Panc1 (cell line): Measurements from ENCODE around the gene KLHDC10. TPM values are rescaled to one million over a fixed set of nuclear protein-coding genes. Genes with fewer than 3 reads are reported as not detected.

Experiments
- ATAC-seq: fragments of 200-7000 bp; cut with Tn5 transposase; 2 replicates; pipeline ENCODE4 v1.9.1; 2020; ENCODE audit warnings: mild to moderate bottlenecking, moderate library complexity
- BruUV-seq: library from RNA; stranded (reverse); fragments of 400-500 nt; replicated peaks from 2 replicates; lab custom pipeline; 2021; lab: Mats Ljungman, UMichigan
- CTCF ChIA-PET: fragments of 300-600 bp; sonication (Branson Sonifier 250); formaldehyde crosslinking; loops from one replicate; lab custom pipeline; 2022; ENCODE audit warnings: antibody characterized with exemption; lab: Charles Lee
- POLR2A ChIA-PET: fragments of 300-600 bp; sonication (Branson Sonifier 250); formaldehyde crosslinking; loops from one replicate; lab custom pipeline; 2022; ENCODE audit warnings: antibody characterized with exemption; lab: Charles Lee
- DNase-seq: peaks from one replicate; pipeline ENCODE4 v3.0.0-alpha.2; 2010; ENCODE audit warnings: low read depth, low spot score
- H3K27ac ChIP-seq: 2 replicates; pipeline ENCODE4 v1.5.1; 2011; ENCODE audit warnings: mild to moderate bottlenecking, low read length, inconsistent platforms
- H3K27me3 ChIP-seq: fragments of 200-500 bp; sonication (Bioruptor generic); 2 replicates; pipeline ENCODE4 v1.6.0; 2014; ENCODE audit warnings: low read length, inconsistent platforms; ENCODE audit not compliant: control insufficient read depth, insufficient read depth
- H3K36me3 ChIP-seq: fragments of 200-500 bp; sonication (Bioruptor generic); 2 replicates; pipeline ENCODE4 v1.5.1; 2014; ENCODE audit warnings: inconsistent platforms, mild to moderate bottlenecking, low read length, moderate library complexity; ENCODE audit not compliant: control insufficient read depth, insufficient read depth
- H3K4me1 ChIP-seq: 2 replicates; pipeline ENCODE4 v1.5.1; 2011; ENCODE audit warnings: inconsistent platforms, mild to moderate bottlenecking, low read length, moderate library complexity; ENCODE audit not compliant: control insufficient read depth, insufficient read depth
- H3K4me3 ChIP-seq, 2 experiments: 2 replicates each; pipeline ENCODE4 v1.5.1; 2011 to 2012; ENCODE audit warnings: low read depth in 2 of 2, low read length in 2 of 2, mild to moderate bottlenecking in 2 of 2, inconsistent platforms in 1 of 2, moderate library complexity in 1 of 2
- H3K9me3 ChIP-seq: fragments of 200-500 bp; sonication (Bioruptor generic); 2 replicates; pipeline ENCODE4 v1.5.1; 2014; ENCODE audit warnings: low read depth, mild to moderate bottlenecking, inconsistent platforms, low read length, moderate library complexity; ENCODE audit not compliant: control insufficient read depth, insufficient read depth
- POLR2AphosphoS5 ChIP-seq: IDR thresholded peaks from 2 replicates; pipeline ENCODE4 v1.6.1; 2012; ENCODE audit warnings: mild to moderate bottlenecking, low read depth, low read length, moderate library complexity
- SIN3A ChIP-seq: IDR thresholded peaks from 2 replicates; pipeline ENCODE4 v1.6.1; 2012; ENCODE audit warnings: low read depth, mild to moderate bottlenecking, low read length, moderate library complexity, borderline replicate concordance; ENCODE audit not compliant: insufficient read depth
- TCF7L2 ChIP-seq: IDR thresholded peaks from 2 replicates; pipeline ENCODE4 v1.6.1; 2011; ENCODE audit warnings: mild to moderate bottlenecking, low read depth, low read length, inconsistent platforms
- in situ Hi-C: cut with HindIII; loops from 2 replicates; pipeline ENCODE4 v1.10.0; 2016; ENCODE audit warnings: low sequenced_read_pairs, low pct_unique_long_range_greater_than_20kb
- intact Hi-C: fragments of 100-400 bp; cut with micrococcal nuclease; formaldehyde crosslinking; loops from one replicate; pipeline ENCODE4 v1.10.0; 2022; ENCODE audit not compliant: unreplicated experiment
- total RNA-seq: library from RNA; stranded (reverse); gene quantifications from one replicate; pipeline ENCODE4 v1.2.1, GENCODE V29; 2021; ENCODE audit not compliant: unreplicated experiment
- TF ChIP-seq, protein P1 (sequence below): fragments of 450-650 bp; IDR thresholded peaks from 2 replicates; pipeline ENCODE4 v1.5.1; 2017; ENCODE audit warnings: mild to moderate bottlenecking
- TF ChIP-seq, protein P2 (sequence below), 2 experiments: IDR thresholded peaks; 2 replicates each; pipeline ENCODE4 v1.6.1; 2011 to 2012; ENCODE audit warnings: low read depth in 2 of 2, control low read depth in 1 of 2, low read length in 1 of 2, mild to moderate bottlenecking in 1 of 2, moderate library complexity in 1 of 2; ENCODE audit not compliant: insufficient read depth in 1 of 2

KLHDC10 gene
- total RNA-seq, 1 experiment from 2014 or later = 26.7 TPM

GRCh38 chr7:130113887-130114286, 43.6 kb downstream of the KLHDC10 start:
- H3K4me1 ChIP-seq = no peaks in the 10 kb centered on the region
- DNase-seq (no peak), ATAC-seq (no peak)
- ChIA-PET POLR2A (no interaction called here), CTCF (no interaction called here)
- no TSS peak for BruUV-seq
- intact Hi-C loops = no loop called here
- H3K27ac ChIP-seq = no peak overlapping the region
- H3K27me3 ChIP-seq = no peaks in the 10 kb centered on the region
- TF ChIP-seq, protein P1, sequence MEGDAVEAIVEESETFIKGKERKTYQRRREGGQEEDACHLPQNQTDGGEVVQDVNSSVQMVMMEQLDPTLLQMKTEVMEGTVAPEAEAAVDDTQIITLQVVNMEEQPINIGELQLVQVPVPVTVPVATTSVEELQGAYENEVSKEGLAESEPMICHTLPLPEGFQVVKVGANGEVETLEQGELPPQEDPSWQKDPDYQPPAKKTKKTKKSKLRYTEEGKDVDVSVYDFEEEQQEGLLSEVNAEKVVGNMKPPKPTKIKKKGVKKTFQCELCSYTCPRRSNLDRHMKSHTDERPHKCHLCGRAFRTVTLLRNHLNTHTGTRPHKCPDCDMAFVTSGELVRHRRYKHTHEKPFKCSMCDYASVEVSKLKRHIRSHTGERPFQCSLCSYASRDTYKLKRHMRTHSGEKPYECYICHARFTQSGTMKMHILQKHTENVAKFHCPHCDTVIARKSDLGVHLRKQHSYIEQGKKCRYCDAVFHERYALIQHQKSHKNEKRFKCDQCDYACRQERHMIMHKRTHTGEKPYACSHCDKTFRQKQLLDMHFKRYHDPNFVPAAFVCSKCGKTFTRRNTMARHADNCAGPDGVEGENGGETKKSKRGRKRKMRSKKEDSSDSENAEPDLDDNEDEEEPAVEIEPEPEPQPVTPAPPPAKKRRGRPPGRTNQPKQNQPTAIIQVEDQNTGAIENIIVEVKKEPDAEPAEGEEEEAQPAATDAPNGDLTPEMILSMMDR = no peak
- TF ChIP-seq POLR2AphosphoS5 (no peak), SIN3A (no peak), TCF7L2 (no peak)
- TF ChIP-seq, protein P2, sequence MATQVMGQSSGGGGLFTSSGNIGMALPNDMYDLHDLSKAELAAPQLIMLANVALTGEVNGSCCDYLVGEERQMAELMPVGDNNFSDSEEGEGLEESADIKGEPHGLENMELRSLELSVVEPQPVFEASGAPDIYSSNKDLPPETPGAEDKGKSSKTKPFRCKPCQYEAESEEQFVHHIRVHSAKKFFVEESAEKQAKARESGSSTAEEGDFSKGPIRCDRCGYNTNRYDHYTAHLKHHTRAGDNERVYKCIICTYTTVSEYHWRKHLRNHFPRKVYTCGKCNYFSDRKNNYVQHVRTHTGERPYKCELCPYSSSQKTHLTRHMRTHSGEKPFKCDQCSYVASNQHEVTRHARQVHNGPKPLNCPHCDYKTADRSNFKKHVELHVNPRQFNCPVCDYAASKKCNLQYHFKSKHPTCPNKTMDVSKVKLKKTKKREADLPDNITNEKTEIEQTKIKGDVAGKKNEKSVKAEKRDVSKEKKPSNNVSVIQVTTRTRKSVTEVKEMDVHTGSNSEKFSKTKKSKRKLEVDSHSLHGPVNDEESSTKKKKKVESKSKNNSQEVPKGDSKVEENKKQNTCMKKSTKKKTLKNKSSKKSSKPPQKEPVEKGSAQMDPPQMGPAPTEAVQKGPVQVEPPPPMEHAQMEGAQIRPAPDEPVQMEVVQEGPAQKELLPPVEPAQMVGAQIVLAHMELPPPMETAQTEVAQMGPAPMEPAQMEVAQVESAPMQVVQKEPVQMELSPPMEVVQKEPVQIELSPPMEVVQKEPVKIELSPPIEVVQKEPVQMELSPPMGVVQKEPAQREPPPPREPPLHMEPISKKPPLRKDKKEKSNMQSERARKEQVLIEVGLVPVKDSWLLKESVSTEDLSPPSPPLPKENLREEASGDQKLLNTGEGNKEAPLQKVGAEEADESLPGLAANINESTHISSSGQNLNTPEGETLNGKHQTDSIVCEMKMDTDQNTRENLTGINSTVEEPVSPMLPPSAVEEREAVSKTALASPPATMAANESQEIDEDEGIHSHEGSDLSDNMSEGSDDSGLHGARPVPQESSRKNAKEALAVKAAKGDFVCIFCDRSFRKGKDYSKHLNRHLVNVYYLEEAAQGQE (IDR thresholded peaks at IDR 0.05; ENCODE audit: insufficient read depth in 1 of 2, low read depth in 2 of 2, low read length in 1 of 2) = no peak
- H3K36me3 ChIP-seq = no peaks in the 10 kb centered on the region
- no peak overlapping the region for H3K4me3 ChIP-seq
- in situ Hi-C loops = no loop called here
- H3K9me3 ChIP-seq = no peaks in the 10 kb centered on the region

GRCh38 chr7:130114374-130114773, 44.0 kb downstream of the KLHDC10 start:
- ATAC-seq (no peak), DNase-seq (no peak)
- Histone ChIP-seq H3K9me3 (no peaks in the 10 kb centered on the region), H3K27ac (no peak overlapping the region), H3K36me3 (no peaks in the 10 kb centered on the region), H3K27me3 (no peaks in the 10 kb centered on the region), H3K4me1 (no peaks in the 10 kb centered on the region), H3K4me3 (no peak overlapping the region)
- intact Hi-C loops (no loop called here), in situ Hi-C loops (no loop called here)
- TF ChIP-seq, protein P1 = no peak
- TF ChIP-seq SIN3A (no peak), TCF7L2 (no peak), POLR2AphosphoS5 (no peak)
- TF ChIP-seq, protein P2 (IDR thresholded peaks at IDR 0.05; ENCODE audit: insufficient read depth in 1 of 2, low read depth in 2 of 2, low read length in 1 of 2) = no peak
- ChIA-PET CTCF (no interaction called here), POLR2A (no interaction called here)
- BruUV-seq = no TSS peak
